Measurements from ENCODE around the gene CEP85. TPM values are rescaled to one million over a fixed set of nuclear protein-coding genes. Genes with fewer than 3 reads are reported as not detected.

The CEP85 gene, protein sequence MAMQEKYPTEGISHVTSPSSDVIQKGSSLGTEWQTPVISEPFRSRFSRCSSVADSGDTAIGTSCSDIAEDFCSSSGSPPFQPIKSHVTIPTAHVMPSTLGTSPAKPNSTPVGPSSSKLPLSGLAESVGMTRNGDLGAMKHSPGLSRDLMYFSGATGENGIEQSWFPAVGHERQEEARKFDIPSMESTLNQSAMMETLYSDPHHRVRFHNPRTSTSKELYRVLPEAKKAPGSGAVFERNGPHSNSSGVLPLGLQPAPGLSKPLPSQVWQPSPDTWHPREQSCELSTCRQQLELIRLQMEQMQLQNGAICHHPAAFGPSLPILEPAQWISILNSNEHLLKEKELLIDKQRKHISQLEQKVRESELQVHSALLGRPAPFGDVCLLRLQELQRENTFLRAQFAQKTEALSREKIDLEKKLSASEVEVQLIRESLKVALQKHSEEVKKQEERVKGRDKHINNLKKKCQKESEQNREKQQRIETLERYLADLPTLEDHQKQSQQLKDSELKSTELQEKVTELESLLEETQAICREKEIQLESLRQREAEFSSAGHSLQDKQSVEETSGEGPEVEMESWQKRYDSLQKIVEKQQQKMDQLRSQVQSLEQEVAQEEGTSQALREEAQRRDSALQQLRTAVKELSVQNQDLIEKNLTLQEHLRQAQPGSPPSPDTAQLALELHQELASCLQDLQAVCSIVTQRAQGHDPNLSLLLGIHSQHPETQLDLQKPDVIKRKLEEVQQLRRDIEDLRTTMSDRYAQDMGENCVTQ
- polyA plus RNA-seq (ENCODE audit: insufficient read length in 4 of 4) = 10 to 100 TPM; 12.8 to 20.4 (median 17.5) TPM

DNA sequence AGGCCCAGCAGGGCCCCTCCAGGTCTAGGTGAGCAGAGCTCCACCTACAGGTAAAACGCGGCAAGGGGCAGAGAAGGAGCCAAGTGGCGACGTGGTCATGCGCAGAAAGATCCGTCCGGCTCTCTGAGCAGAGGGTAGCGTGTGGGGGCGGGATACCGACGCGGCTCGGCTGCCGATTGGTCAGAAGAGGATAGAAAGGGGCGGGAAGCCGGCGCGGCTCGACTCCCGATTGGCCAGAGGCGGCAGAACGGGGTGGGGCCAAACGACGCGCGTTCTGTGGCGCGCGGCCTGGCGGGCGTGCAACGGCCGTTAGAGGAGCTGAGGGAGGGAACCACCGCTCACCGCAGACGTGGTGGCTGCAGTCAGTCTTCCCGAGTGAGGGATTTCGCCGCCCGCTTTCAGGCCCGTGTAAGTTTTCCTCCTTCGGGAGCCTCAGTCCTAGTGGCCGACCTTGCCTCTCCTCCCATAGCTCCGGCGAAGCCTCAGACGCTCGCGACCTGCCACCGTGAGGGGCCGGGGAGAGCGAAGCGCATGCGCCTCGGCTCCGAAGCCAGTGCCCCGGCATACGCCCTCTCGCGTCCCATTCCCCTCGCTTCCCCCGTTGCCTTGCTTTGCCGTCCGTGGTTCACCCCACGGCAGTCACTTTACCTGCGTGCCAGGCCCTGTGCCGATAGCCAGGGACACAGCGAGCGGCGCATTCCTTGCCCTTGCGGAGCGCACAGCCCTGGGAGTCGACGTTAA lies at the start of gene CEP85:
TSS of gene CEP85 (plus strand) at position 298 of the 741 bp plus-strand sequence. CDS start 5,584 bp downstream, outside the sequence.
- DNase-seq (ENCODE audit: low read depth in 4 of 4, low spot score in 3 of 4) = peak; percentile 90 to 95 (median 92)

DNA sequence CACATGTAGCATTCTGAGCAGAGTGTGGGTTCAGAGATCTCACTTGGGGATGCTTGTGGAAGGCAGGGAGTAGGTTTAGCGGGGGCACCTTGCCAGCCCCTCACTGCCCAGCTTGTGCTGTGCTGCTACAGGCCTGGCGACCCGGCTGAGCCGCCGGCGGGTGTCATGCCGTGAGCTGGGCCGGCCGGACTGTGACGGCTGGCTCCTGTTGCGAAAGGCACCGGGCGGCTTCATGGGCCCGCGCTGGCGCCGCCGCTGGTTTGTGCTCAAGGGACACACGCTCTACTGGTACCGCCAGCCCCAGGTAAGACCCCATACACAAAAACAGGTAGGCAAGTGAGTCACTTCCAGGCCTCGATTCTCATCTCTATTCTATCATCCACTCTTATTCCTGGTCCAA lies 49.1 kb upstream of the CEP85 start:
- DNase-seq (ENCODE audit: low read depth in 4 of 4, low spot score in 3 of 4) = no peak

DNA sequence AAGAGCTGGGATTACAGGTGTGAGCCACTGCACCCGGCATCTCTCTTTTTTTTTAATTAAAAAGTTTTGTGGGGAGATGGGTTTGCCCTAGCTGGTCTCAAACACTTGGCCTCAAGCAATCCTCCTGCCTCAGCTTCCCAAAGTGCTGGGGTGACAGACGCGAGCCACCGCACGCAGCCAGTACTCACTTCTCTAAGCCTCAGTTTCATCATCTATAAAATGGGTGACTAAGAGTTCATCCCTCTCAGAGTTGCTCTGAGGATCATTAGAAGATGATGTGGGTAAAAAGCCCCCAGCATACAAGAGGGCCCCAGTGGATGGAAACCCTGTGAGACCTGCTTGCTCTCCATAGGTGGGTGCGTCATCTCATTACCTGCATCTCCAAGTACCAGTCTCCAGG lies 46.1 kb upstream of the CEP85 start:
- no peak for DNase-seq (ENCODE audit: low read depth in 4 of 4, low spot score in 3 of 4)

DNA sequence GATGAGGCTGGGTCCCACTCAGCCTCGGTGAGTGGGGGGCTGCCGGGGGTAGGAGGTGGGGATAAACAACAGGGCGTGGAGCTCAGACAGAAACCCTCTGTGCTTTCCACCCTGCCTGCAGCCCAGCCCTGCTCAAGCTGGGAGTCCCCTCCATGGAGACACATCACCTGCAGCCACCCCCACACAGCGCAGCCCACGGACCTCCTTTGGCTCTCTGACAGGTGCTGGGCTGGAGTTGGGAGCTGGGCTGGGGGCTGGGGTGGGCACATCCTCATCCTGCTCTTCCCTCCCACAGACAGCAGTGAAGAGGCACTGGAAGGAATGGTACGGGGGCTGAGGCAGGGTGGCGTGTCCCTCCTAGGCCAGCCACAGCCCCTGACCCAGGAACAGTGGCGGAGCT lies 45.5 kb upstream of the CEP85 start:
- no peak for DNase-seq (ENCODE audit: low read depth in 4 of 4, low spot score in 3 of 4)

DNA sequence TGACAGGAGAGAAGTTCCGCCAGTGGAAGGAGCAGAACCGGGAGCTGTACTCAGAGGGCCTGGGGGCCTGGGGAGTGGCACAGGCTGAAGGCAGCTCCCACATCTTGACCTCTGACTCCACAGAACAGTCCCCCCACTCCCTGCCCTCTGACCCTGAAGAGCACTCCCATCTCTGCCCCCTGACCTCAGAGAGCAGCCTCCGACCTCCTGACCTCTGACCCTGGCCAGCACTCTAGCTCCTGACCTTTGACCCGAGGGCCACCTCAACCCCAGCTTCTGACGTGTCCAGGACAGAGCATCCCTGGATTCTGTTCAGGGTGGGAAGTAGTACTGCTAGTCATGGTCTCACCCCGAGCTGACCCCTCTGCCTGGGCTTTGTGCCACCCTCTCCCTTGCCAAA lies 44.7 kb upstream of the CEP85 start:
- no peak for DNase-seq (ENCODE audit: low read depth in 4 of 4, low spot score in 3 of 4)

DNA sequence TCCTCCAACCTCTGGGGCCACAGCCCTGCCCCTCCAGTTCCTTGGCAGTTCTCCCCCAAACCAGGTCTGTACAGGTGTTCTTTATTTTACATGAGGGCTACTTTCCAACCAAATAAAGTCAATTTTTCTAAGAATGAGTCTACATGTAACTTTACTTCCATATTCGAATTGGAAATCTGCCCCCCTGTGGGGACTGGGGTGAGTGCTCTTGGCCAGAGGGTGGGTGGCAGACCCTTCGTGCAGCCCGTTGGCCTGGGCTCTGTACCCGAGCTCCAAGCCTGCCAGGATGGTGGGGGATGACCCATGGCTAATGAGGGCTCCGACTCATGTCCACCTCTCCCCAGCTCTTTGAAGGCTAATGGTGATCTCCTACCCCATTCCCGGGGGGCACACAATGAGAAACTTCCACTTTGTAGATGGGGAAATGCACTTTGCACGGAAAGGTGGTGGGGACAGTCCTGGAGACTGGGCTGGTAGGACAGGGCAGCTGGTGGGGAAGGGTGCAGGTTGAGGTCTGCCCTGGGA lies 44.2 kb upstream of the CEP85 start:
- DNase-seq (ENCODE audit: low read depth in 4 of 4, low spot score in 3 of 4) = no peak

DNA sequence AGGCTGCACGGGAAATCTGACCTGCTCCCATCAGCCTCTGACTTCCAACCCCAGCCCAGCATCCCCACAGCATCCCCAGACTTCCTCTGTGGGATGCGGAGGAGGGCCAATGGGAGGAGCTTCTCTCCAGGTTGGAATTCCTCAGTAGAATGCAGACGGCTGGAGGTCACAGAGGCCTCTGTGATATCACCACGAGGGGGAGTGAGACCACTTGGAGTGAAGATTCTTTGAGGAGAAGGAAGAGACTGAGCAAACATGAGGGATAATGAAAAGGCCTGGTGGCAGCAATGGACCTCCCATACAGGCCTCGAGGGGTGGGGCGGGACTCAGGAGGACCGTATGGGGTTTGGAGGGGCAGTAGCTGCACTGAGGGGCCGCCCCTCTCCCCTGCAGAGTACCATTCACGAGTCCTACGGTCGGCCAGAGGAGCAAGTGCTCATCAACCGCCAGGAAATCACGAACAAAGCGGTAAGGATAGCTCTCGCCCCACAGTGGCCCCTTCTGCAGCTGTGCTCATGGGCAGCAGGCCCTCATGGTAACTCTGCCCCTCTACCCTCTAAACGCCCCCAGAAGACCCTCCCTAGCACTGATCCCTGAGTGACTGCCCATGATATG lies 43.5 kb upstream of the CEP85 start, which contains the start of gene CATSPER4:
TSS of gene CATSPER4 (plus strand) at position 230 of the 615 bp plus-strand sequence. CDS start at position 256, 26 bp downstream.
- DNase-seq (ENCODE audit: low read depth in 4 of 4, low spot score in 3 of 4) = no peak

DNA sequence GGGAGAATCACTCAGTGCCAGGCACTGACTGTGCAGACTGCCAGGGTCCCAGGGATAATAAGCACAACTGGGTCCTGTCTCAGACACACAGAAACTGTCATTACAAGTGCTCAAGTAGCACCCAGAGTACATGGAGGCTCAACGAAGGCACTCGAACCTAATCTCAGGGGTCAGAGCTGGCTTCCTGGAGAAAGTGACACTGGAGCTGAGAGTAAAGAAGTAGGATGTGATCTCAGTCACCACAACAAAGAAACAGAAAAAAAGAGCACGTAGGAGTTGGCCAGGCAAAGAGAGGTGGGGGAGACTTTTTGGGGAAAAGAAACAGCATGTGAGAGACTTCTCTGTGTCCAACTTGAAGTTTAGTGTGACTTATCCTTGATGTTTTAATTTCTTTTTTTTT lies 42.3 kb upstream of the CEP85 start:
- DNase-seq (ENCODE audit: low read depth in 4 of 4, low spot score in 3 of 4) = no peak

DNA sequence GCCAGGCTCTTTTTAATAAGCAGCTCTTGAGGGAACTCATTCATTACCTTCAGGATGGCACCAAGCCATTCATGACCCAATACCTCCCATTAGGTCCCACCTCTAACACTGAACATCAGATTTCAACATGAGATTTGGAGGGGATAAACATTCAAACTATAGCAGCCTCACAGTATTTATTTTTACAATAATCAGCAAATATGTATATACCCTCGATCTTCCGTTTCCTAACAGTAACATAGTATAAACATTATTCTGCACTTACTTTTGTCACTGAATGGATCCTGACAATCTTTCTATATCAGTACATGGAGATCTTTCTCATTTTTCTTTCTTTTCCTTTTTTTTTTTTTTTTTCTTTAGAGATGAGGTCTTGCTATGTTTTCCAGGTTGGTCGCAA lies 38.2 kb upstream of the CEP85 start:
- DNase-seq (ENCODE audit: low read depth in 4 of 4, low spot score in 3 of 4) = no peak

DNA sequence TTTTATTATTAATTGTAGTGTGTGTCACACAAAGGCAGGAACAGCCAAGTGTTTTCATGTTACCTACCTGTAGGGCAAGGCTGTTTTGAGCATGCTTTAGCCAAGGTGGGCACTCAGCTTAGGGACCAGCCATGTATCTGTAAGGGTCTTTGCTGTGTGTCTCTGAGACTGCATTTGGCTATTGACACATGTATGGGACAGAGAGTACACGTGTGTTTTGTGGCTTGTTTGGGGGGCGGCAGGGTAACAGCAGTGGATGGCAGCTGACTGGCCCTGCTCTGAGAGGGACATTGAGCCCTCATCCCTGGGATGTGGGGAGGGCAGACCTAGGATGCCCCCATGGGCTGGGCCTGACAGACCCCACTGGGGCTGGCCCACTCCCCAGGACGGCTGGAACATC lies 36.7 kb upstream of the CEP85 start:
- no peak for DNase-seq (ENCODE audit: low read depth in 4 of 4, low spot score in 3 of 4)

DNA sequence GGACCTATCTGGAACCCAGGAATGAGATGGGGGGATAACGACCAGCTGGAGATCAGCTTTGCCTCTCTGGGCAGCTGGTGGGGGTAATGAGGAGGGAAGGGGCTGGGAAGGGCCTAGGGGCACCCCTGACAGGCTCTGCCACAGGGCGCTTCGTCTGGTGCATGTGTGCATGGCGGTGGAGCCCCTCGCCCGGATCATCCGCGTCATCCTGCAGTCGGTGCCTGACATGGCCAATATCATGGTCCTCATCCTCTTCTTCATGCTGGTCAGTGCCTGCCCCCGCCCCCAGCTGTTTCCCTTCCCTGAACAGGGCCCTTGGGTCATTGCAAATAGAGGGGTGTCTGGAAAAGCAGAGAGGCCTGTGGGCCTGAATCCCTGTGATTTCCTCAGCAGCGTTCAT lies 36.2 kb upstream of the CEP85 start:
- no peak for DNase-seq (ENCODE audit: low read depth in 4 of 4, low spot score in 3 of 4)

DNA sequence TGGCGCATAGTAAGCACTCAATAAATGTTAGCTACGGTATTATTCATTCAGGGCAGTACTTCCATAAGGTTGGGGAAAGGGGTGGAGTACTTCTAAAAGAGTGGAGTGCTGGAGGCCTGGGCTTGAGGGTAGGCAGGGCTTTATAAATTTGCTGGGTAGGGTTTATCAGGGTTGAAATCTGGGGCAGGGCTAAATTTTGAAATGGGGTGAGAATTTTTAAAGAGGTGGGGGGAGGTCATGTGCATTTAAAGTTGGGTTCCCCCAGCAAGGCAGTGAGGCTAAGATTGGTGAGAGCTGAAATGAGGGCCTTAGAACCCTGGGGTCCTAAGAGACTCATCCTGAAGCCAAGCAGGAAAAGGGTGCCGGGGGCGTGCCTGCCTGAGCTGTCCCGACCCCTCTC lies 33.6 kb upstream of the CEP85 start:
- no peak for DNase-seq (ENCODE audit: low read depth in 4 of 4, low spot score in 3 of 4)

DNA sequence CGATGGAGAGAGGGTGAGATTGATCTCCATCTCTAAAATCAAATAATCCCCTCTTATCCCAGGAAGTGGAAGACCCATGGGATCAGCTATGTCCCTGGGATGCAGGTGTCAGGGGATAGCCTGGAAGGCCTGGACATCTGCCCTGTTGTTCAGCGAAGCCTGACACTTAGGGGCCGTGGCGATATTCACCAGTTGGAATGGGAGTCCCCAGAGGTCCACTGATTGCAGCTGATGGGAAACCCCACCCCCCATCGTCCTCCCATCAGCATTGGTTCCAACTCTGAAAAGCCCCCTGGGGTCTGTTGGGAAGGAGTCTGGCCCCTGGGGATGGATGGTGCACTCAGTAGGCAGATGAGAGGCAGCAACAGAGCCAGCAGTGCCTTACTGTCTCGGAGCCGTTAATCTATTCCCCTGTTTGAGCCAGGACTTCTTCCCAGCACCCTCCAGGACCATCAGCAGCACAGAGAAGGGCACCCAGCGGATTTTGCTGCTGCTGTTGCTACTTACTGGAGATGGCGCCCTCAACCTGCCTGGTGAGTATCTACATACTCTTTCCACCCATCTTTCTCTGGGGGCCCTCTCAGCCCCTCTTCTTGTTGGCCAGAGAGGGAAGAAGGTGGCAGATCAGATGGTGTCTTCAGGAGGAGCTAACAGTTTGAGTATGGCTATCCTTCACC lies 30.2 kb upstream of the CEP85 start:
- DNase-seq (ENCODE audit: low read depth in 4 of 4, low spot score in 3 of 4) = no peak

DNA sequence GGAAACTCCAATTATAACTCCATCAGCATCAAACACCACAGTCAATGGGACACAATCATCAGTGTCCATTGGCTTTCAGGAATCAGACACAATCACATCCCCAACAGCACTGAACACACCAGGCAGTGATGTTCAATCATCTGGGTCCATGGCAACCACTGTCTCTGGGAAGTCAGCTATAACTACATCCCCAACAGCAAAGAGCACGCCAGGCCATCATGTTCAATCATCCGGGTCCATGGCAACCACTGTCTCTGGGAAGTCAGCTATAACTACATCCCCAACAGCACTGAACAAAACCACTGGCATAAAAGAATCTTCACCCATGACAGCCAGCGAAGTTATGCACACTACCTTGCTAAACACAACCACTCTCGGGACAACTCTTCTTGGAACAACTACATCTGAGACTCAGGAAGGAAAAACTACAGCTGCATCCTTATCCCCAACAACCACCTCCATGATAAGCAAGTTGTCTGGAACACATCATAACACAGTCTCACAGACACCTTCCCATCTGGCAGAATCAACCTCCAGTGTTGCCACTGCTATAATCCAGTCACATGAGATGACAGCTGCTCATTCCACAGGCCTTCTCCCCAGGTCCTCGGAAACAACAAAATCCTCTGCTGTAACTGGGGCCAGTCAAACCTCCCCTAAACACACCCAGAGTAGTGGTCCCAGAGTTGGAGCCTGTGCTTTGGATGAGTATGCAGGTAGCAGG lies 23.7 kb upstream of the CEP85 start:
- DNase-seq (ENCODE audit: low read depth in 4 of 4, low spot score in 3 of 4) = no peak

DNA sequence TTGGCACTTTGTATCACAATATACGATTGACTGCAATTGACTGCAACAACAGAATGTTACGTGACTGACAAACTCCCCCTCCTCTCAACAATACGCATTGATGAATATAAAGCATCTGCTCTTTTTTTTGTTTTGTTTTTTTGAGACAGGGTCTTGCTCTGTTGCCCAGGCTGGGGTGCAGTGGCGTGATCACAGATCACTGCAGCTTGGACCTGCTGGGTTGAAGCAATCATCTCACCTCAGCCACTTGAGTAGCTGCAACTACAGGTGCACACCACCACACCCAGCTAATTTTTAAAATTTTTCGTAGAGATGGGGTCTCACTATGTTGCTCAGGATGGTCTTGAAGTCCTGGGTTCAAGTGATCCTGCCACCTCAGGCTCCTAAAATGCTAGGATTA lies 21.3 kb upstream of the CEP85 start:
- DNase-seq (ENCODE audit: low read depth in 4 of 4, low spot score in 3 of 4) = no peak

DNA sequence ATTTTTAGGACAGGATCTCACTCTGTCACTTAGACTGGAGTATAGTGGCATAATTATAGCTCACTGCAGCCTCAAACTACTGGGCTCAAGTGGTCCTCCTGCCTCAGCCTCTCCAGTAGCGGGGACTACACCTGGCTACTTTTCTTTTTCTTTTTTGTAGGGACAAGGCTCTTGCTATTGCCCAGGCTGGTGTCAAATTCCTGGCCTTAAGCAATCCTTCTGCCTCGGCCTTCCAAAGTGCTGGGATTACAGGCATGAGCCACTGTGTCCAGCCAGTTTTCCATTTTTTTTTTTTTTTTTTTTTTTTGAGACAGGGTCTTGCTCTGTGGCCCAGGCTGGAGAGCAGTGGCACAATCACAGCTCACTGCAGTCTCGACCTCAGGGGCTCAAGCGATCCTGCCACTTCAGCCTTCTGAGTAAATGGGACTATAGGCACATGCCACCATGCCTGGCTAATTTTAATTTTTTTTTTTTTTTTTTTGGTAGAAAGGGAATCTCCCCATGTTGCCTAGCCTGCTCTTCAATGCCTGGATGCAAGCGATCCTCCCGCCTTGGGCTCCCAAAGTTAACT lies 20.6 kb upstream of the CEP85 start:
- no peak for DNase-seq (ENCODE audit: low read depth in 4 of 4, low spot score in 3 of 4)

DNA sequence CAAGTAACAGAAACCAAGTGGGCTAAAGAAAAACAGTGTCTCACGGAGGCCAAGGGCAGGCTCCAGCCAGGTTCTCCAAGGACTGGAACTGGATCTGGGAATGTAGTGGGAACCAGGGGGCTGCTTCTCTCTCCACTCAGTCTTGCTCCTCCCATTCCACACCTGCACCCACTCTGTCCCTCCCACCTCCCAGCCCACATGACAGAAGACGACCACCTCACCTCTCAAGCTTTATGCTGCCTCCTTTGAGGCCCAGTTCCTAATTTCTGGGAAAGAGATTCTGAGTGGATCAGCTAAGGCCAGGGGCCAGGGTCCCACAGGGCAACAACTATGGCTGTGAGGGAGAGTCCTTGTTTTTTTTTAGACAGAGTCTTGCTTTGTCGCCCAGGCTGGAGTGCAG lies 18.8 kb upstream of the CEP85 start:
- DNase-seq (ENCODE audit: low read depth in 4 of 4, low spot score in 3 of 4) = no peak

DNA sequence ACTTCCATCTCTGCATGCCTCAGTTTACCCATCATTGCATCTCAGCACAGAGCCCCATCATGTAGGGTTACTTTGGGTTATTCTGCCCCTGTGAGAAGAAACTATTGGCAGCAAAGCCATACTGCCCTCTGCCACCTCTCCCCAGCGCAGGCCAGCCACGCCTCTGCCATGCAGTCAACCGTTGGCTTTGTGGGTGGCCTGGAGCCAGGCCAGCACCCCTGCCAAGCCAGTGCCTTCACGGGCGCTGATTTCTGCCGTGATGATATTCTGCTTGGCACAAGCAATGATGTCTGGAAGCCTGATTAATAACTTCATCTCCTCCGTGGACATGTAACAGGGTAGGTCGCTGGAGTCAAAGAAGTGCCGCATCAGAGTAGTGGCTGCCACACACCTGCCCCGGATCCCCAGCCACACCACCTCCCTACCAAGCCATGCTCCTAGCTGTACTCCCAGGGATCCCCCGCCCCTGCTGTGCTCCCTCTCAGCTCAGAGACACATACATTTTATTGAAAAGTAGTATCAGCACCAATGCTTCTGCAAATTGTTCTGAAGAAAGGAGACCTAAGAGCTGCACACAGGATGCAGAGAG lies 15.0 kb upstream of the CEP85 start:
- no peak for DNase-seq (ENCODE audit: low read depth in 4 of 4, low spot score in 3 of 4)
